ENCODE data around the gene RFC4. TPM values are rescaled to one million over a fixed set of nuclear protein-coding genes. Genes with fewer than 3 reads are reported as not detected.

Gene RFC4
- total and polyA plus RNA-seq, 9 of the 15 experiments (the other 6 are each of a cell fraction or from before 2014, with no cell fraction given), result 105 to 227 (median 180) TPM

GRCh38 chr3:186783731-186784515, 22.4 kb downstream of the RFC4 start (continued):
- TF ChIP-seq, protein P1, sequence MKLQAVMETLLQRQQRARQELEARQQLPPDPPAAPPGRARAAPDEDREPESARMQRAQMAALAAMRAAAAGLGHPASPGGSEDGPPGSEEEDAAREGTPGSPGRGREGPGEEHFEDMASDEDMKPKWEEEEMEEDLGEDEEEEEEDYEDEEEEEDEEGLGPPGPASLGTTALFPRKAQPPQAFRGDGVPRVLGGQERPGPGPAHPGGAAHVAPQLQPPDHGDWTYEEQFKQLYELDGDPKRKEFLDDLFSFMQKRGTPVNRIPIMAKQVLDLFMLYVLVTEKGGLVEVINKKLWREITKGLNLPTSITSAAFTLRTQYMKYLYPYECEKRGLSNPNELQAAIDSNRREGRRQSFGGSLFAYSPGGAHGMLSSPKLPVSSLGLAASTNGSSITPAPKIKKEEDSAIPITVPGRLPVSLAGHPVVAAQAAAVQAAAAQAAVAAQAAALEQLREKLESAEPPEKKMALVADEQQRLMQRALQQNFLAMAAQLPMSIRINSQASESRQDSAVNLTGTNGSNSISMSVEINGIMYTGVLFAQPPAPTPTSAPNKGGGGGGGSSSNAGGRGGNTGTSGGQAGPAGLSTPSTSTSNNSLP (IDR thresholded peaks at IDR 0.05; ENCODE audit: borderline replicate concordance, low read depth, low read length), result no peak
- no peak for TF ChIP-seq CBX8 (IDR thresholded peaks at IDR 0.05; ENCODE audit: borderline replicate concordance, extremely low read depth, low read depth, low read length, poor library complexity, severe bottlenecking)
- TF ChIP-seq KDM2B (CRISPR knock-in tag; IDR thresholded peaks at IDR 0.05), result no peak
- TF ChIP-seq, protein P2, sequence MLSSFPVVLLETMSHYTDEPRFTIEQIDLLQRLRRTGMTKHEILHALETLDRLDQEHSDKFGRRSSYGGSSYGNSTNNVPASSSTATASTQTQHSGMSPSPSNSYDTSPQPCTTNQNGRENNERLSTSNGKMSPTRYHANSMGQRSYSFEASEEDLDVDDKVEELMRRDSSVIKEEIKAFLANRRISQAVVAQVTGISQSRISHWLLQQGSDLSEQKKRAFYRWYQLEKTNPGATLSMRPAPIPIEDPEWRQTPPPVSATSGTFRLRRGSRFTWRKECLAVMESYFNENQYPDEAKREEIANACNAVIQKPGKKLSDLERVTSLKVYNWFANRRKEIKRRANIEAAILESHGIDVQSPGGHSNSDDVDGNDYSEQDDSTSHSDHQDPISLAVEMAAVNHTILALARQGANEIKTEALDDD (IDR thresholded peaks at IDR 0.05), result no peak
- TF ChIP-seq ZFX (CRISPR knock-in tag; IDR thresholded peaks at IDR 0.05), result peak; percentile 83
- TF ChIP-seq NR2C2 (CRISPR knock-in tag; IDR thresholded peaks at IDR 0.05), result peak; percentile 69; the same call in 1 of the 2 replicates
- TF ChIP-seq NR2C2 (tag; IDR thresholded peaks at IDR 0.05), result no peak
- no peak; the same call in 1 of the 2 replicates for TF ChIP-seq CEBPG (CRISPR knock-in tag; IDR thresholded peaks at IDR 0.05)
- TF ChIP-seq CEBPG (tag; conservative IDR thresholded peaks at IDR 0.05 in 1 of 2, IDR thresholded peaks at IDR 0.05 in 1 of 2), result no peak
- no peak; the same call in 1 of the 2 replicates for TF ChIP-seq PHTF2 (CRISPR knock-in tag; IDR thresholded peaks at IDR 0.05)
- TF ChIP-seq CCAR2 (IDR thresholded peaks at IDR 0.05; ENCODE audit: low read depth, low read length), result 0 out of 2 replicates have a peak, but pooled peaks have one; percentile 25
- TF ChIP-seq ARID2 (IDR thresholded peaks at IDR 0.05), result no peak
- TF ChIP-seq ZNF224 (CRISPR knock-in tag; IDR thresholded peaks at IDR 0.05), result no peak
- TF ChIP-seq, protein P3, sequence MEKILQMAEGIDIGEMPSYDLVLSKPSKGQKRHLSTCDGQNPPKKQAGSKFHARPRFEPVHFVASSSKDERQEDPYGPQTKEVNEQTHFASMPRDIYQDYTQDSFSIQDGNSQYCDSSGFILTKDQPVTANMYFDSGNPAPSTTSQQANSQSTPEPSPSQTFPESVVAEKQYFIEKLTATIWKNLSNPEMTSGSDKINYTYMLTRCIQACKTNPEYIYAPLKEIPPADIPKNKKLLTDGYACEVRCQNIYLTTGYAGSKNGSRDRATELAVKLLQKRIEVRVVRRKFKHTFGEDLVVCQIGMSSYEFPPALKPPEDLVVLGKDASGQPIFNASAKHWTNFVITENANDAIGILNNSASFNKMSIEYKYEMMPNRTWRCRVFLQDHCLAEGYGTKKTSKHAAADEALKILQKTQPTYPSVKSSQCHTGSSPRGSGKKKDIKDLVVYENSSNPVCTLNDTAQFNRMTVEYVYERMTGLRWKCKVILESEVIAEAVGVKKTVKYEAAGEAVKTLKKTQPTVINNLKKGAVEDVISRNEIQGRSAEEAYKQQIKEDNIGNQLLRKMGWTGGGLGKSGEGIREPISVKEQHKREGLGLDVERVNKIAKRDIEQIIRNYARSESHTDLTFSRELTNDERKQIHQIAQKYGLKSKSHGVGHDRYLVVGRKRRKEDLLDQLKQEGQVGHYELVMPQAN (IDR thresholded peaks at IDR 0.05; ENCODE audit: borderline replicate concordance), result peak; percentile 62; the same call in 1 of the 2 replicates
- no peak for TF ChIP-seq SMARCA5 (IDR thresholded peaks at IDR 0.05)
- TF ChIP-seq, protein P4, sequence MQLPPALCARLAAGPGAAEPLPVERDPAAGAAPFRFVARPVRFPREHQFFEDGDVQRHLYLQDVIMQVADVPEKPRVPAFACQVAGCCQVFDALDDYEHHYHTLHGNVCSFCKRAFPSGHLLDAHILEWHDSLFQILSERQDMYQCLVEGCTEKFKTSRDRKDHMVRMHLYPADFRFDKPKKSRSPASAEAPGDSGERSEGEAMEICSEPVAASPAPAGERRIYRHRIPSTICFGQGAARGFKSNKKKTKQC (CRISPR knock-in tag; IDR thresholded peaks at IDR 0.05), result no peak; the same call in none of the 2 replicates
- TF ChIP-seq SETDB1 (IDR thresholded peaks at IDR 0.05; ENCODE audit: low read length), result no peak
- TF ChIP-seq, protein P5, sequence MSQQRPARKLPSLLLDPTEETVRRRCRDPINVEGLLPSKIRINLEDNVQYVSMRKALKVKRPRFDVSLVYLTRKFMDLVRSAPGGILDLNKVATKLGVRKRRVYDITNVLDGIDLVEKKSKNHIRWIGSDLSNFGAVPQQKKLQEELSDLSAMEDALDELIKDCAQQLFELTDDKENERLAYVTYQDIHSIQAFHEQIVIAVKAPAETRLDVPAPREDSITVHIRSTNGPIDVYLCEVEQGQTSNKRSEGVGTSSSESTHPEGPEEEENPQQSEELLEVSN (IDR thresholded peaks at IDR 0.05; ENCODE audit: borderline replicate concordance in 1 of 2, extremely low read depth in 1 of 2, insufficient read depth in 1 of 2, insufficient read length in 1 of 2, low read depth in 1 of 2, low read length in 1 of 2, poor library complexity in 1 of 2, severe bottlenecking in 1 of 2), result no peak

All from K562 (cell line).